NCI-H2107 treated with DMSO at 0.1 percent for 48 hours (cell line): ENCODE data around the gene PAFAH1B1.
"Not testable (repeated sequence)": the region's sequence is repeated elsewhere in the genome, so short reads cannot be mapped to it uniquely, and the experiment has no call there.

Experiments used
- DNase-seq: peaks from one replicate; lab custom pipeline; 2025; ENCODE audit not compliant: unreplicated experiment; lab: John Stamatoyannopoulos, UW

Gene PAFAH1B1

GRCh38 chr17:2688351-2689342, 95.2 kb downstream of the PAFAH1B1 start:
- DNase-seq = peak; percentile 17

DNA sequence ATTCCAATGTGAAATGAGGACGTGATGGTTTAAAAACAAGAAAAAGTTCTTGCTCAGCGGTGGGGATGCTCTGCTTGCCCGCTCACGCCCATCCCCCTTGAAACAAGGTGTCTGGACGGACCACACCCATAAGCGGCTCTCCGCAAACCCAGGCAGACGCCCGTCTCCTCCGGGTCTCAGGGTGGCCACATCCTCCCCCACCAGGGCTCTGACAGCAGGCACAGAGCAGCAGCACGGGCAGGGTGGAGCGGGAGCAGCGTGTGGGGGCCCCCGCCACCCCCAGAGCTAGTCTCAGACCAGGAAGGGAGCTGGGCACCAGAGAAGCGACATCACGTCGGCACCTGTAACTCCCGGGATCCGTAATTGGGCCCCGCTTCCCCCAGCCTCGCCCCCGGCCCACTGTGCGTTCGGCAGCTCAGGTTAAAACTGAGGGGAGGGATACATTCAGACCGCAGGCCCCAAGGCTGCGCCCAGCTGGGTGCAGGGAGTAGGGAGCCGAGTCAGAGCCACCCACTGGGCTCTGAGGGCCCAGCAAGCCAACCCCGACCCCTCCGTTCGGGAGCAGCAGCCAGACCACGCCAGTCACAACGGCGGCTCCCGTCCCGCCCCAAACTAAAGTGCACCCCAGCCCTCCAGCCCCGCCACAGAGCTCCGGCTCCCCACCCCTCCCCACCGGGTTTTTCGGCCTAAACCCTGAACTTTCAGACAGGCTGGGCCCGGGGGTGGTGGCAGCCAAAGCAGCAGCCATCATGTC, 96.1 kb downstream of the PAFAH1B1 start:
- no peak for DNase-seq

GRCh38 chr17:2690165-2691068, 97.0 kb downstream of the PAFAH1B1 start:
- DNase-seq = no peak

GRCh38 chr17:2691069-2691871, 97.8 kb downstream of the PAFAH1B1 start:
- no peak for DNase-seq

- no peak for DNase-seq
These were observed 98.7 kb downstream of the PAFAH1B1 start for GRCh38 chr17:2691965-2692780.

GRCh38 chr17:2692781-2693135, 99.3 kb downstream of the PAFAH1B1 start:
- DNase-seq = no peak

DNA sequence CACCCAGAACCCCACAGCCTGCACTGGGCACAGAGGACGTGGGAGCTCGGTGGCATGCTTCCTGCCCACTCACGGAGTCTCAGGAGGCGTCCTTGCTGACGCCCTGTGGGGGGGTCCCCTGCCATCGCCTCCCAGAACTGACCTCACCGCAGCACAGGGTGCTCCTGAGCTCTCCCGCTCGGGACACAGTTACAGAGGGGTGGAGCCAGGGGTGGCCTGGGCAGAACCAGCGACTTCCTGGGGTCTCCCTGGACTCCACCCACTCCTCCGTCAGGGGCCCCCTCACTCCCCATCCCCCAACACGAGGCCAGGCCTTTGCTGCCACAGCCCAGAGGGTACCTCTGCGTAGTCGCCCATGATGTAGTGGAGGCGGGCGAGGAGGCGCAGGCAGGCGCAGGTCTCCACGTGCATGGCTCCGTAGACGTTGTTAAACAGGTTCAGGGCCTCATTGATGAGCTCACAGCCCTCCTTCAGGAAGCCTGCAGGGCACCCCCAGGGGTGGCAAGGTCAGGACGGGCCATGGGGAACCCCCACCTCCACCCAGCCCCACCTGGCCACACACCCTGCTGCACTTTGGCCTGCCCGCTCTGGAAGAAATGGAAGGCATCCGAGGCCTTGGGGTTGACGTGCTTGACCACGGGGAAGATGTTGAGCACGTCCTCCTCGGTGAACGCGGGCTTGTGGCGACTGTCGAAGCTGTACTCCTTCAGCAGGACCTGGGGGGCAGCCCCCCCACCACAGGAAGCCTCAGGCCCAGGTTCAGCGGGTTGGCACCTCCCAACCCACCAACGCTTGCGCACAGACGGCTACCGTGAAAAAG, 100.3 kb downstream of the PAFAH1B1 start:
- DNase-seq = no peak

DNA sequence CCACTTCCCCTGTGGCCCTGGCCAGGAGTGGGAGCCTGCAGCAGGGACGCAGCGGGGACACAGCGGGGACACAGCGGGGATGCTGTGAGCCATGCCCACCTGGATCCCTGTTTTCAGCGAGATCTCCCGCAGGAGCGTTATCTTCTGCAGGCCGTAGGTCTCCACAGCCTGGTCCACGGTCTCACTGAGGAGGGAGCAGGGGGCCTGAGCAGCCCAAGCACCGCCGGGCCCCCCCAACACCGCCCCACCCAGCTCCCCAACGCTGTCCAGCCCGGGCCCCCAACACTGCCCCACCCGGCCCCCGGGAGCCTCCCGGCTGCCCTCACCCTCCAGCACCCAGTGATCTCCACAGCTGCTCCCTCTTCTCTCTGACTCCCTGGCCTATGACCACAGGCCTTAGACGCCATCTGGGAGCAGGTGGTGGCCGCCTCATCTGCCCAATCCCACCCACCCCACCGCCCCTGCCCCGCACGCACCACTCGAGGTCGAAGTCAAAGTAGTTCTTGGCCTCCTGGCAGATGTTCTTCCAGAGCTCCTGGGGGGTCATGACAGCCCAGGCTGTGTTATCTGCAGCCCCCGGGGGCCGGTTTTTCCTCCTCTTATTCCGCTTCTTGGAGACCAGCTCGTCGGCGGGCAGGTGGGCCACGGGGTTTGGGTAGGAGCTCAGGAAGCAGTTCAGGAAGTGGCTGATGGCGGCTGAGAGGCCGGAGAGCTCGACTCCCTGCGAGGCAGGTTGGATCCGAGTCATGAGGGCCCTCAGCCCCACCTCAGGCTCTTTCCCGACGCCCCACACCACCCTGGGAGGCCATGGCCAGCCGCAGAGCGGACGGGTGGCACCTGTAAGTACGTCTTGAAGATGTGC, 101.2 kb downstream of the PAFAH1B1 start:
- no peak for DNase-seq

DNA sequence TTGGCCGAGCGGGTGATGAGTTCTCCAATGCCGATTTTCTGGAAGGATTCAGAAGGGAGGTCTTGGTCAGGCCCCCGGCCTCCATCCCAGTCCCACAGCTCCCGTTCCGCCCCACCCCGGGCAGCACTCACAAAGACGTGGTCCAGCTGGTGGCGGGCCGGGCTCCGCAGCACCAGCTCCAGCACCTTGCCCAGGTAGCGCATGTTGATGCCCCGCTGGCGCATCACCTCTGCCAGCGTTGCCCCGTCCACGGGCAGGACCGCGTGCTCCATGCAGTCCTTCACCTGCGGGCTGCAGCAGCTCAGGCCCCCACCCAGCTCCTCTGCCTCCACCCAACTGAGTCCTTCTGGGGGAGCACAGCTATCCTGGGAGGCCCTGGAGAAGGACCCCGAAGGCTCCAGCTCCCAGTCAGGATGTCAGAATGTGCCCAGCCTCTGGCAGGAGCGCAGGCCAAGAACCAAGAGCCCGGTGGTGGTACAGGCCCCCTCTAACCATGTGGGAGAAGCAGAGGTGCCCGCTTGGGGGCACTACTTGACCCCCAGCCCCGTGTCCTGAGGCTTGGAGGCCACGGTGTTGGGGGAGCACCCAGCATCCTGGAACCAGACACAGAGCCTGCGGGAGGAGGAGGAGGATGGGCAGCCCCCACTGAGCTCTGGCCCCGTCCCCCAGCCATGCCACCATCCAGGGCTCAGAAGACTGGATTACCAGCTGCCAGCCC, 101.9 kb downstream of the PAFAH1B1 start:
- no peak for DNase-seq

- DNase-seq = no peak
These were observed 102.7 kb downstream of the PAFAH1B1 start for GRCh38 chr17:2695961-2696760.

- no peak for DNase-seq
These were observed 104.2 kb downstream of the PAFAH1B1 start for GRCh38 chr17:2697611-2698162.

GRCh38 chr17:2699216-2699805, 105.9 kb downstream of the PAFAH1B1 start:
- DNase-seq = not testable (repeated sequence)

GRCh38 chr17:2700030-2700490, 106.6 kb downstream of the PAFAH1B1 start:
- no peak for DNase-seq

DNA sequence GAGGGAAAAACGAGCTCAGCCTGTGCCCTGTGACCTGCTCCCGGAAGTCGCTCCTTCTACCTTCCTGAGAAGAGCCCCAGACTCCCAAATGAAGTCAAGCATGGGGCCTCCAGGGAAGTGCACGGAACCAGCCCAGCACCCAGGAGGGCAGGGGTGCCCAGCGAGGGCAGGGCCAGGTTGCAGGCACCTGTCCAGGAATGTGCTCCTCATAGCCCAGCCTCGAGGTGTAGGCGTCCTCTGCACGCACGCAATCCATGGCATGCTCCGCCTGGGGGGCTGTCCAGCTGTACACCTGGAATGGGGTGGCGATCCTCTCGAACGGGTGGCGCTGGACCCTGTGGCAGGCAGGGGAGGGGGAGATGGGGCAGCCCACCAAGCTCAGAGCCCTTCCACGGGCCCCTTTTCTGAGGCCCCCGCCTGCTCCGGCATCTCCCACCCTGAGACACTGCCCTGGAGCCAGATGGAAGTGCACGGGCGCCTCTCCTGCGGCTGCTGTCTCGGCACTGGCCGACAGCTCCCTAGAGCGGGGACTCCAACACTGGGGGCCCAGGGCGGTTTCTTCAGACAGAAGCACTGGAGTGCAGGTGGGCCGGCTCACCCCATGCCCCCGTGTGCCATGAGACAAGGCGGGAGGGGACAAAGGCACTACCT, 107.2 kb downstream of the PAFAH1B1 start:
- DNase-seq = peak; percentile 100
